T-helper 2 cell treated with Interferon-gamma antibody and Interleukin-4, amounts not matched to agents 100 ng/mL and 5 ng/mL, for 36 hours (primary cell): Measurements from ENCODE around the gene ERI3. TPM values are rescaled to one million over a fixed set of nuclear protein-coding genes. Genes with fewer than 3 reads are reported as not detected.

Experiments
- intact Hi-C: fragments of 100-400 bp; cut with micrococcal nuclease; formaldehyde crosslinking; loops from one replicate; pipeline ENCODE4 v1.15.1; 2023
- total RNA-seq: library from RNA; stranded (reverse); gene quantifications from 2 replicates; pipeline ENCODE4 v1.2.3, GENCODE V29; 2022

The ERI3 gene
- total RNA-seq, 1 donor from 2014 or later, result 30.7 TPM

DNA sequence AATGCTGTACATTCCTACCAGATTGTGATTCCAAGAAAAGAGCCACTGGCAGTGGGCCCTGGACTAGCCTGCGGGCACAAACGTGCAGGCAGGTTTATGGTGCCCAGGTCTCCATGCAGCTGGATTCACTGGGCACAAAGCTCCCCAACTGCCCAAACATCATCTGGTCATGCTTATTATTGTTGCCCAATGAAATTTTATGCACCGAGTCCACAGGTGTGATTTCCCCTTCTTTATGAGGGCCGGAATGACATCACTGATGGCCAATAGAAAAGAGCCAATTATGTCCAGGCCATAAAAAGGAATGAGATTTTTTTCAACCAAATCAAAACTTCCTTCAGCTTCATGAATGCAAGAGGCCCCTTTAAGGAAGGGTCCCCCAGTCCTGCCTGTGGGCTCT is 66.2 kb downstream of the ERI3 start:
- intact Hi-C loops, result no loop called here

DNA sequence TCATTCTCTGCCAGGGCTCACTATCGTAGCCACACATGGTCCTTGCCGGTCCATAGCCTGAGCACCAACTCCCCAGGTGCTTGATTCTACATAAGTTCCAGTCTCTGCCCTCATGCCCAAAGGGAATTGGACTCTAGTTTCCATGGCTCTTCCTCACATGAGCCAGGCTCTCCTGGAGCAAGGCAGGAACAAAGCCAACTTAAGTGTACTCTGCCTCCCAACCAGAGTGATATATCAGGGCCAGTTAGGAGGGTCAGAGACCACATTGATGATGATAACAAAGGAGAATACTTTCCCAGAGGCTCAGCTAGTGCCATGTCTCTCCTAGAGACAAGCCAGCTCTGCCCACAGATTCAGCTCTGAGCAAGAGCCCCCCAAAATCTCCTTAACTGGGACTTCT is 70.9 kb downstream of the ERI3 start:
- intact Hi-C loops, result no loop called here

DNA sequence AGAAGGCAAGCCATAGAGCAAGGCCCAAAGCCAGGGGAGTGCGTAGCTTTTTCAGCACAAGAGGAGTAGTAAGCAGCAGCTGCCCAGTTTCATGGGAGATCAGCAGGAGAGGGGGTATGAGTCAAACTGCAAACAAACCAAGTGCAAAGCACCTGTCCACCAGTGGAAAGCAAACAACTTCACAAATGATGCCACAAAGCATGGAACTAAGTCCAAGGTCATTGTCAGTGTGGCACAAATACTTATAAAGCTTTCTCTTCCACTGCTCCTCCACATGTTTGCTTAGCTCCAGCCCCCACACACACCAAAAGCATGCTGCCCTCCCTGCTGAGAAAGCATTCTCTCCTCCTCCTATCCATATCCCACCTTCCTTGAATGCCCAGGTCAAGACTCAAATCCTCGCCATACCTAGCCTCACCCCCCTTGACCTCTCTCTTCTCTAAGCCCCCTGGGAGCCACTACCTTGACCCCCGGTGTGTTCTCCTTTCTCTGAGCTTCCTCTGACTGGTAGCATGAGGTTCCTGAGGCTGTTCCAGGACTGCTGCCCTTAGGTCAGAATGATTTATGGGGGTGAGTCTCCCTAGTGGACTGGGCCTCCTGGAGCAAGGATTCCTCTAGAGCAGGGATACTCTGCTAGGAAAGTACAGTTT is 71.4 kb downstream of the ERI3 start:
- intact Hi-C loops, result no loop called here

DNA sequence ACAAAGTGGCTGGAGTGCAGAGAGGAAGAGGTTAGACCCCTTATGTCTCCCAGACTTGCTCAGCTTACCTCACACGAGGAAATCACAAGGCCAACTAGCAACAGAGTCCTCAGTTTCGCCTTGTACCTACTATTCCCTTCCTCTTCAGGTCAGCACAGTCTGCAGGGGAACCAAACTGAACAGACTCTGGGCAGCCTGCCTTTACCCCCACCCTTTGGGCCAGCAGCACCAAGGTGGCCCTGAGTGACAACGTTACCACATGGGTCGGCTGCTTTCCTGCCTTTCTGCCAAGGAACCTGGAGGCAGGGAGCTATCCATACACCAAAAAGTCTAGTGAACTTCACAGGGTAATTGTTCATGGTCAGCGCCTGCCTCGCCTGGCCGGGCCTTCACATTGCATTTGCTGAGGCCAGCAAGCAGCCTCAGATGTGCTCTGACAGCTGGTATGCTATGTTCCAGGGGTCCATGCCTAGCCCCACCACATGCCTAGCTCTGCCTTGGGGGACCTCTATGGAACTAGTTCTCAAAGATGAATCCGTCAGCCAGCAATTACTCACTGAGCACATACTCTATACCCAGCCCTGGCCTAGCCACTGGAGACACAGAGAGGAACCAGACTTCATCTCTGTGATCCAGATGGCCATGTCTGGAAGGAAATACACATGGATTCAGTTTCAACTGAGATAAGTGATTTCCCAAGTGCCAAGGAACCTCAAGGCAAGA is 72.2 kb downstream of the ERI3 start:
- intact Hi-C loops, result no loop called here

DNA sequence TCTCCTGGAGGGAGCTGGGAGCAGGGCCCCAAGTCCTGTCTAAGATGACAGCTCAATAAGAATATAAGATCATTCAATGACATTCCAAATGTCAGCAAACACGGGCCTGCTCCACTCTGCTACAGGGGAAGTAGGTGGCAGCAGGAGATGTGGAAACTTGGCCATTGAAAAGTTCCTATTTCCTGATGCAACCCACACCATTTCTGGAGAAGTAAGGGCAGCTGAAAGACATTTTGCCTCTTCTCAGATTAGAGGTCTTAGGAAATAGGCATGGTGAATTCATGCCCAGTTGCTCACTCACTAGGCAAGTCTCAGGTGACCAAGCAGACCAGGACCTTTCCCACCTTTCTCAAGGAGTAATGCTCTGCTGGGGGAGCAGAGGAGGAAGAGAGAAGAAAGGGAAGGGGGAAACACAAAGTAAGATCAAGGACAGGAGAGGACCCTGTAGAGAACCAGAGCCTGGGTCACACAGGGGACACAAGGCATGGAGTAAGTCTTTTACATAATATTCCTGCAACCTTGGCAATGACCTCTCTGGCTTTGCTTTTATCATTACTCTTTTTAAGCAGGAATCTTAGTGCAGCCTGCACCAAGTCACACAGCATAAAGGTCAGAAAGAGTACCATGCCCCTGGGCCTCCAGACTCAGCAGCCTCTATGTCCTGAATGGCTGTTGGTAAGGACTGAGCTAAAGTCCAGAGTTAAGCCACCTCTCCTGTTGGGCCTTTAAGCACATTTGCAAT is 72.9 kb downstream of the ERI3 start:
- intact Hi-C loops, result no loop called here

DNA sequence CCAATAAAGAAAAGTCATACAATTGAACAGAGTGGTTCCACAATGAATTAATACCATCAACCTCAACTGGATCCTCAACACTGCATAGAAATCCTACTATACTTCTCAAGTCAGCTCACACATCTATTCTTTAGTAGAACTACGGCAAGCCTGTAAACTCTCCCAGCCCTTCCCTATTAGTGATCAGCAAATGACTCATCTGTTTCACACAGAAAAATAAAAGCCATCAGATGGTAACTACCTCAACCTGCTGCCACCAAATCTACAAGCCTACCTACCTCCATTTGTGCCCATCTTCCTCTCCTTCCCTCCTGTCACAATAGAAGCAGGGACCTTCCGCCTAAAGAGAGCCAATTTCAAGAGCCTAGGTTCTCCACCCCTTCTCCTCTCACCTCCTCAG is 78.2 kb downstream of the ERI3 start:
- intact Hi-C loops, result no loop called here

DNA sequence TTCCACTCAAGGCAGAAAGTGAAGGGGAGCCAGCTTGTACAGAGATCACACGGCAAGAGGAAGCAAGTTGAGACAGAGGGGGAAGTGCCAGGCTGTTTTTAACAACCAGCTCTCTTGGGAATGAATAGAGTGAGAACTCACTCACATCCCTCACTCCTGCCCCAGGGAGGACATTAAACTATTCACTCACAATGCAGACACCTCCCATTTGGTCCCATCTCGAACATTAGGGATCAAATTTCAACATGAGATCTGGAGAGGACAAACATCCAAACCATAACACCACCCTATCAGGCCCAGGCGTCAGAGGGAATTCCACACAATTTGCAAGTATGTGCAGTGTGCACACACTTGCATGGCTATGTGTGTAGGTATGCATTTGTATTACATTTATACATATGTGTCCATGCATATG is 79.1 kb downstream of the ERI3 start:
- intact Hi-C loops, result no loop called here

DNA sequence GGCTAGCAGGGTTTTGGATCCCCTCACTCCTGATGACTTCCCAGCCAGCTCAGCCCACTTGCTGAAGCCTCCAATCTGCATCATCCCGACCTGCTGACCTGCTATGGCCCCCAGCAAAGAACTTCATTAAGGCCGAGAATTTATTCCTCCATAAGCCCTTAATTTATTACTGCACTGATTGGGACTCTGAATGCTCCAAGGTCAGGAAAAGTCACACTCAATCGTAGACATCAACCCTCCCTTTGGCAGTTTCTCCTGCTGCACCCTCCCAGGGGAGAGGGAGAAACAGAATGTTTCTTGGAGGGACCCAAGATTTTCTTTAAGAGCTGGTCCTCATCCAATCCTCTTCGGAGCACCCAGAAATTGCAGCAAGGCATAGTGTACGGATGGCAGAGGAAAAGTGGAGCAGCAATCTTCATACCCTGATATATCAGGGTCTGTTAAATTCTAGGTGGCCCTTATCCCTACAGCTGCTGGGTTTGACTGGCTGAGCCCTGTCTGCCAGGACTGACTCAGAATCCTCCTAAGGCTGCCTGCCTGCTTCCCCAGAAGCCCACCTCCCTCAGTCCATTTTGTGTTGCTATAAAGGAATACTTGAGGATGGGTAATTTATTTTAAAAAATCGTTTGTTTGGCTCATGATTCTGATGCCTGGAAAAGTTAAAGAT is 79.6 kb downstream of the ERI3 start:
- intact Hi-C loops, result no loop called here

DNA sequence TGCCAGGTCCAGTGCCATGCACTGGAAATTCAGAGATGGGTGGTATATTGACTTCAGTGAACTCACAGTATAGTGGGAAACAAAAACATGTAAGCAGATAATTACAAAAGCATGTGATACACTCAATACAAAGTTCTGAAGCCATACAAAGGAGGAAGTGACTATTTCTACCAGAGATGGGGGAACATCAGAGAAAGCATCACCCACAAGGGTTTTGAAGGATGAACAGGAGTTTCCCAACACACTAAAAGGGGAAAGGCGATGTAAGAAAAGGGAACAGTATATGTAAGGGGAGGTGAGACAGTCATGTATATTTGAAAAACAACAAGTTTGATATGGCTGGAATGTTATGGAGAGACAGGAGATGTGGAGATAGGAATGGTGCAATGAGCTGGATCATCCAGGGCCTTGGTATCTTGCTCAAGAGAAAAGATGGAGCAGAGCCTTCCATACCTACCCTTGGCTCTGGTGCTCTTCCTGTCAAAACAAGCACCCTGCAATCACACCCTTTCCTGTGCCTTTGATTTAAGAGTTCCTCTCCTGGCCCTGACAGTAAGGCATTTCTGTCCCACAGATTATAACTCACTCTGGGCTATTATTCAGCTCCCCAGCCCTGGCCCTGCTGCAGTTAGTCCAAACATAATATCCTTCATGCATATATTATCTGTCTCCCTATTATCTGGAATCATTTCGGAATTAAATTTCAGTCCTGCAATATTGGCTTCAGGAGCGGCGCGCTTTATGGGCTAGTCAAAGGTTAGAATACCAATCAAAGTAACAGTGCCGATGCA is 81.3 kb downstream of the ERI3 start:
- intact Hi-C loops, result no loop called here

DNA sequence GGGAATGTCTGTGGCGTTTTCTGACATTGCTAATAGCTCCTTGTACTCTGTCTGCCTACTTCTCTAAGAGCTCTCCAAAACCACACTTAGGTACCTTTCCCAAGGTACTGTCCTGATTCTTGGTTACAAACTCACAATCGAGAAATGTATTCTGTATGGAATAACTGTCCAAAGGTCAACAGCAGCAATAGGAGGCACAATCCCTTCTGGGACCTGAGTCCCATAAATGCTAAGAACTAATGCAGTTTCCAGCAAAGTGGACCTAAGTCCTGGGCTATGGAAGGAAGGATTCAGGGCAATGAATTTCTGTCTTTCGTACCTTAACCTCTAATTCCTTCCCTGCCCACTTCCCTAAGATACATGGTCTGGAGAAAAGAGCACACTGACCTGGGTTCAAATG is 82.1 kb downstream of the ERI3 start:
- intact Hi-C loops, result no loop called here

DNA sequence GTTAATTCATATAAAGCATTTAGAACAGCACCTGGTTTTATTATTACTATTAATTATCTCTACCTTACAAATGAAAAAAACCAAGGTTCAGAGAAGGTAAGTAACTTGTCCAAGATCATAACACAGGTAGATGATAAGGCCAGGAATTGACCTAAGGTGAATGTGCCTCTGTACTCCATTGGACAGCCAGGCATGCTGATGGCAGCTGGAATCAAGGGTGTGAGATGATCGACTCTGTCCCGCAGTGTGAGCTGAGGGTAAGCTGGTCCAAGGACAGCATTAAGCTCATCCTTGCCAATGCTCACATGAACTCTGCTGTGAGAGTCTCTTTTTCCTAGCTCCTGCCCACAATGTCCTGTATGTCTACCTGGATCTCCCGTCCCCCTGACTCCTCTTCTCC is 83.4 kb downstream of the ERI3 start:
- intact Hi-C loops, result no loop called here

DNA sequence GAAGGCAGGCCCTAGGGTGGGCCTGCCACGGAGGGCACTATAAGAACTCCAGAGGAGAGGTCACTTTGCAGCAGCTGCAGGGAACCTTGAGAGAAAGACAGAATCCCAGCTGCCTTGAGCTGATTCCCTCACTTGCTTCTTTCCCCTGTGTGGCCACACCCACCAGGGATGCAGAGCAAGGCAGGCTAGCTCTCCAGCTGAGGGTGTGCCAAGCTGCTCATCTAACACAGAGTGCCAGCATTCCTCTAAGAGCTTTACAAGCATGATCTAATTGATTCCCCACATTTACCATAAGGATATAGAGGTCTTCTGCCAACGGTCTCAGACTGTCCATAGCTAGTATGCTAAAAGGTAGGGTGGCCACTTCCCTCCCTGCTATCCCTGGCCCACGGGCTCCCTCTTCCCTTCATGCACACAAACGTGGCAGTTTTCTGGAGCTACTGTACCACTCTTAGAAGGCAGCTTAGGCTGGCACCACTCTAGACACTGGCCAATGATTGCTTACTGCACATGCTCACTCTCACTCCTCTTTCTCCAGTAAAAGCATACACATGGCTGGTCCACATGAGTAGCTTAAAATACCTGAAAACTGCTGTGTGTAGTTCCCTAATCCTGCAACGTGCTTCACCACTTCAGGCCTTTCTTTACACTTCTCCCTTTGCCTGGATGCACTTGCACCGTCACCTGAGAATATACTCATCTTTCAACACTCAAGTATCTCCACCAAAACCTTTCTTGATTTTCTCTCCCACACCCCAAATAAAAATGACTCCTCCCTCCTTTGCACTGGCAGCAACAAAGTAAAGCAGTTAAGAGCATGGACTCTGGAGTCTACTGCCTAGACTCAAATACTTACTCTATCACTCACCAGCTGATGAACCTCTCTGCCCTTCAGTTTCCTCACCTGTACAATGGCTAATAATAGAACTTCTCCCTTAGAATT is 84.1 kb downstream of the ERI3 start:
- intact Hi-C loops, result no loop called here

DNA sequence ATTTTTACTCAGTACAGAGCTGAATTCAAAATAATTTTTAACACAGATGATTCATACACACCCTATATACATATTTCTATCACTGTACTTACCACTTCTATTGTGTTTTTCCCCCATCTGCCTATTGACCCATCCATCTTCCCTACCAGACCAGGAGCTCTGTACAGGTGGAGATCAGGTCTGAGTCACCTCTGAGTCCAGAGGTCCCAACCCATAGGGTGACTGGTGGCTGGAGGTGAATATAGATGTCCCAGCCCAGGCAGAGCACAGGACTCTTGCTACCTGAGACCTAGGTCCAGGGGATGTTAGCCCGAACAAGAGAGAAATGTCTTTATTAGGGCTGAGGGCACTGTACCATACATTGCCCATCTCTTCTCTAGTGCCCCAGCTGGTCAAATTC is 87.0 kb downstream of the ERI3 start:
- intact Hi-C loops, result no loop called here

DNA sequence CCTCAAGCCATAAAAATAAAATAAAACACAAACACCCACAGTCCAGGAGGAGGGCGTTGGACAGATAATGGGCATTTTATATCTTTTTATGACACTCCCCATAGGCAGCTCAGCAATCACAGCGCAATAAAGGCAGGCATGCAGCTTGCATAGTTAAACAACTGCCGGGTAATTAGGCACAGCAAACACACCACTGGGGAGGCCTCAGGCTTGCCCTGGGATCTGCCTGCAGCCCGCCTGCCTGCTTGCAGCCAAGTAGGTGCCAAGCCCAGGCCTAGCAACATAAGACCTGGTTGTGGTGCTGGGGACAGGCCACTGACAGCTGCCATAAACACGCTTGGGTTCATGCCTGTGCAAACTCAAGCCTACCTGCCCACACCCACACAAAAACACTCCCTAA is 87.6 kb downstream of the ERI3 start:
- intact Hi-C loops, result no loop called here

DNA sequence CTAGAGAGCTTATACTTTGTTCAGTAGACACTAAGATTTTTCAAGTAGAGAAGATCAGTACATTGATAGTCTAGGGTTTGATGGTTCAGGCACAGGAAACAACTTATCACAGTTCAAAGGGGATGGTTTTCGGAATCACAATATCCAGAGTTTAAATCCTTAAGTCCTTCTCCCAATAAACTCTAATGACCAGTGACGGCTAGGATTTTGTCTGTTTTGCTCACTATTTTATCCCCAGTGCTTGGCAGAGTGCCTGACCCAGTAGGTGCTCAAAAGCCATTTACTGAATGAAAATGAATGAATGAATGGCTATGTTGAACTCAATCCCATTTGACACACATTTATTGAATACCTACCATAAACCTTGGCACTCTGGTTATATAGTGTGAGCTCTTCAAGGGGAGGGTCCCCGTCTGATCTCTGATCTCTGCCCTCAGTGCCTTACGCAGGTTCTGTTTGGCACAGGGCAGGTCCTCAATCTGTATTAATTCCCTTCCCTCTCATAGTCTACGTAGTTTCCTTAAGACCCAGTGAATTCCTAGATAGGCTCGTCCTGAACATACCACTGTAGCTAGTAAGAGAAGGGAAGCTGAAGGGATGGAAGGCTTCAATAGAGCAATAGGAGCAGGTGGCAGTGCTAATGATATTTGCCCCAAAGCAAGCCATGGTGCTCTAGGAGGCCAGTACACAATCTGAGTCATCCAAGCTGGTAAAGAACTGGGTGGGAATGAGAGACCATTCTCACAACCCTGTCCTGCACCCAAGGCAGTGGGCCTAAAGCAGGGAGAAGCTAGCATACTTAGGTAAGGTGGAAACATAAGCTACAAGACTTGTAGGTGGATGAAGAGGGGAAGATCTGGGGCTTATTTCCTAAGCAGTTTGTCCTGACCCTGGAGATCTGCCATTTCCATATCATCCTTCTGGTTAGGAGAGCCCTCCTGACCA is 88.4 kb downstream of the ERI3 start:
- intact Hi-C loops, result no loop called here

DNA sequence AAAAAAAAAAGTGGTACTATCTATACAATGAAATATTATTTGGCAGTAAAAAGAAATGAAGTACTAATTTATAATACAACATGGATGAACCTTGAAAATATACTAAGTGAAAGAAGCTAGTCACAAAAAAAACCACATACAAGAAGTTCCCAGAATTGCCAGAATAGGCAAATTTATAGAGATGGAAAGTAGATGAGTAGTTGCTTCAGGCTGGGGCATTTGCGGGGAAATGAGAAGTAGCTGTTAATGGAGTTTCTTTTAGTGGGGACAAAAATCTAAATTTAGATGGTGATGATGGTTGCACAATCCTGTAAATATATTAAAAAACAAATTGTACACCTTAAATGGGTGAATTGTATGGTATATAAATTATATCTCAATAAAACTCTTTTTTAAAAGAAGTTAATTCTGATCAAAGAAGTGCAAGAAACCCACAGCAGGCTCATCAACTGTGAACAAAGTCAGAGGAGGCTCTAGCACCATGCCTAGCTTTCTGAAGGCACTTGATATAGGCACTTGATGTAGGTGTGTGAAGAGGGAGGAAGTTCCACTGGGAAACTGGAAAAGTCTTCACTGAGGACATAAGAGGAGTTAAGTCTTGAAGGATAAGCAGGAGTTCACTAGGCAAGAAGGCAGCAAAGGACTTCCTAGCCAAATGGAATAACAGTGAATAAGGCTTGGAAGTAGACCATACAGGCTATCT is 89.2 kb downstream of the ERI3 start:
- intact Hi-C loops, result no loop called here

DNA sequence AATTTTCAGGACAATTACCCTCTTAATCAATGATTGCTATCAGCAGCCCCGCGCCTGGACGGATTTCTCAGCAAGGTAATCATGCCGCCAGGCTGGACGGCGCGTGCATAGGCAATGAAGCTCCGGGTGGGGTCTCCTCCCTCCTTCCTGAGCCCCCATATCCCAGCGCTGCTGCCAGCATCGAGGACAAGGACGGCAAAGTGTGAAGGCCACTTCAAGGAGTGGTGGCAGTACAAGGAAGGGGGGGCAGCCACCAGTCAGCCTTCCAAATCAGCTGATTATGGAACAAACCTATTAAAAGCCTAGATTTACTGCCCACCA is 90.6 kb downstream of the ERI3 start:
- intact Hi-C loops, result no loop called here
